SK-N-SH treated with all-trans-retinoic acid at 6 μM for 48 hours (cell line): Measurements from ENCODE around the gene SIGLEC6.

Experiments
- ATAC-seq: fragments of 200-7000 bp; cut with Tn5 transposase; 3 replicates; pipeline ENCODE4 v1.9.1; 2020; ENCODE audit warnings: mild to moderate bottlenecking, moderate library complexity
- ARNTL ChIP-seq: fragments of 450-650 bp; formaldehyde crosslinking; IDR thresholded peaks from 2 replicates; pipeline ENCODE4 v1.5.0; 2020; ENCODE audit warnings: low read depth, mild to moderate bottlenecking, moderate library complexity, borderline replicate concordance
- BACH2 ChIP-seq: fragments of 250-450 bp; sonication (Bioruptor Pico); IDR thresholded peaks from 2 replicates; pipeline ENCODE4 v1.9.0; 2021; ENCODE audit warnings: mild to moderate bottlenecking, borderline replicate concordance
- CREB5 ChIP-seq: fragments of 250-450 bp; sonication (Bioruptor Pico); IDR thresholded peaks from 2 replicates; pipeline ENCODE4 v1.5.1; 2020; ENCODE audit warnings: low read depth, mild to moderate bottlenecking, moderate library complexity
- CSDC2 ChIP-seq: fragments of 250-450 bp; sonication (Bioruptor Pico); IDR thresholded peaks from 2 replicates; pipeline ENCODE4 v1.5.0; 2020; ENCODE audit warnings: mild to moderate bottlenecking, moderate library complexity
- ESRRG ChIP-seq: fragments of 250-450 bp; sonication (Bioruptor Pico); IDR thresholded peaks from 2 replicates; pipeline ENCODE4 v1.6.1; 2021; ENCODE audit warnings: mild to moderate bottlenecking
- GLIS3 ChIP-seq: fragments of 250-450 bp; sonication (Bioruptor Pico); IDR thresholded peaks from 2 replicates; pipeline ENCODE4 v1.5.0; 2020; ENCODE audit warnings: mild to moderate bottlenecking, moderate library complexity
- ISL1 ChIP-seq: fragments of 250-450 bp; sonication (Bioruptor Pico); IDR thresholded peaks from 2 replicates; pipeline ENCODE4 v2.1.2; 2022; ENCODE audit warnings: mild to moderate bottlenecking, moderate library complexity
- OSR1 ChIP-seq: fragments of 250-450 bp; sonication (Bioruptor Pico); IDR thresholded peaks from 2 replicates; pipeline ENCODE4 v1.8.0; 2022; ENCODE audit warnings: moderate library complexity, mild to moderate bottlenecking, inconsistent platforms
- POU6F1 ChIP-seq: fragments of 250-450 bp; sonication (Bioruptor Pico); IDR thresholded peaks from 2 replicates; pipeline ENCODE4 v1.8.0; 2021; ENCODE audit warnings: low read depth, mild to moderate bottlenecking, moderate library complexity, borderline replicate concordance
- PPARA ChIP-seq: fragments of 250-450 bp; sonication (Bioruptor Pico); IDR thresholded peaks from 2 replicates; pipeline ENCODE4 v1.5.0; 2020; ENCODE audit warnings: mild to moderate bottlenecking, borderline replicate concordance
- SNAI2 ChIP-seq: fragments of 250-450 bp; sonication (Bioruptor Pico); IDR thresholded peaks from 2 replicates; pipeline ENCODE4 v1.5.0; 2020; ENCODE audit warnings: mild to moderate bottlenecking, moderate library complexity
- TCF4 ChIP-seq: fragments of 250-450 bp; sonication (Bioruptor Pico); IDR thresholded peaks from 2 replicates; pipeline ENCODE4 v1.8.0; 2021; ENCODE audit warnings: mild to moderate bottlenecking, moderate library complexity, borderline replicate concordance
- TOX ChIP-seq: fragments of 250-450 bp; sonication (Bioruptor Pico); IDR thresholded peaks from 2 replicates; pipeline ENCODE4 v1.8.0; 2021; ENCODE audit warnings: mild to moderate bottlenecking, moderate library complexity, borderline replicate concordance
- TSHZ2 ChIP-seq: fragments of 250-450 bp; sonication (Bioruptor Pico); IDR thresholded peaks from 2 replicates; pipeline ENCODE4 v1.5.0; 2020; ENCODE audit warnings: mild to moderate bottlenecking, moderate library complexity
- ZC3H10 ChIP-seq: fragments of 250-450 bp; sonication (Bioruptor Pico); IDR thresholded peaks from 2 replicates; pipeline ENCODE4 v1.5.1; 2021; ENCODE audit warnings: mild to moderate bottlenecking, moderate library complexity
- ZFP3 ChIP-seq: fragments of 250-450 bp; sonication (Bioruptor Pico); IDR thresholded peaks from 2 replicates; pipeline ENCODE4 v1.5.0; 2020; ENCODE audit warnings: mild to moderate bottlenecking, moderate library complexity
- ZFP30 ChIP-seq: fragments of 450-650 bp; formaldehyde crosslinking; IDR thresholded peaks from 2 replicates; pipeline ENCODE4 v1.5.0; 2022; ENCODE audit warnings: mild to moderate bottlenecking, moderate library complexity
- ZNF565 ChIP-seq: fragments of 450-650 bp; formaldehyde crosslinking; conservative IDR thresholded peaks from 2 replicates; pipeline ENCODE4 v1.5.0; 2020; ENCODE audit warnings: low read depth, mild to moderate bottlenecking, moderate library complexity
- ZNF70 ChIP-seq: fragments of 450-650 bp; formaldehyde crosslinking; IDR thresholded peaks from 2 replicates; pipeline ENCODE4 v1.5.0; 2020; ENCODE audit warnings: mild to moderate bottlenecking, moderate library complexity
- ZNF8 ChIP-seq: fragments of 450-650 bp; formaldehyde crosslinking; IDR thresholded peaks from 2 replicates; pipeline ENCODE4 v1.5.0; 2020; ENCODE audit warnings: mild to moderate bottlenecking, moderate library complexity
- TF ChIP-seq, protein P1 (sequence below): fragments of 250-450 bp; sonication (Bioruptor Pico); IDR thresholded peaks from 2 replicates; pipeline ENCODE4 v1.8.0; 2020; ENCODE audit warnings: mild to moderate bottlenecking, moderate library complexity, borderline replicate concordance

The SIGLEC6 gene

DNA sequence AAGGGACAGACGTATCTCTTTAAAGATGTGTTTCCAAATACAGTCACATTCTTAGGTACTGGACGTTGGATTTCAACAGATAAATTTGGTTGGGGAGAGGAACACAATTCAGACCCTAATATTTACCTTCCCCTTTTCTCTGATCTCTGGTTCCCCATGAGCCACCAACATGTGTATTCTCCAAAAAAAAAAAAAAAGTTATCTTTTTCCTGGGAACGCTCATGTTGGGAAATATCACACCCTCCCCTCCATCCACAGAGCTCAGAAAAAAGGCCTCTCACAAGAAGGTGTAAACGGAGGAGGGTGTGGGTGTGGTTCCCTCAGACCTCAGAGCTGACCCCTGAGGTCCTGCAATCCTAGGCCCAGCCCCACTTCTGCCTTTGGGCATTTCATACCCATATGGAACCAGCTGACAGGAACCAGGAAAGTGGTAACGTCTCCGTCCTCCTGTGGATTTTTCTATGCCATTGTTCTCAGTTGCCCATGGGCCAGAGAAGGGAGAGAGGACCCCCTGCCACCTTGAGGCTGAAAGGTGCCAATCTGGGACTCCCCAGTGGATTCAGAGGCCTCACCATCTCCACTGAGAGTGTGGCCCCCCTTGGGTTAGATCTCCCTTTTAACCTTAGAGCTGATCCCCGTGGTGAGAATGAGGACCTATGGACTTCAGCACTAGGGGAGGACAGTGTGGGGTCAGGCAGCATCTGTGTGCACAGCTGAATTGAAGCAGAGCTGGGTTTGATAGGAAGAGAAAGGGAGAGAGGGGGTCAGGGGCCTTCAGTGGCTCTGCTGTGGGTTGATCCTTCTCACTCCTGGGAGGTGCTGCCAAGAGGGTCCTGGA lies 21.4 kb downstream of the SIGLEC6 start:
- no peak for ATAC-seq
- TF ChIP-seq CREB5 (CRISPR knock-in tag) (no peak), BACH2 (no peak), ZFP30 (CRISPR knock-in tag) (no peak), ZNF565 (CRISPR knock-in tag) (no peak), ZFP3 (CRISPR knock-in tag) (no peak), PPARA (CRISPR knock-in tag) (no peak), ZC3H10 (CRISPR knock-in tag) (no peak), ESRRG (CRISPR knock-in tag) (no peak), POU6F1 (no peak), SNAI2 (CRISPR knock-in tag) (no peak)
- TF ChIP-seq, protein P1, sequence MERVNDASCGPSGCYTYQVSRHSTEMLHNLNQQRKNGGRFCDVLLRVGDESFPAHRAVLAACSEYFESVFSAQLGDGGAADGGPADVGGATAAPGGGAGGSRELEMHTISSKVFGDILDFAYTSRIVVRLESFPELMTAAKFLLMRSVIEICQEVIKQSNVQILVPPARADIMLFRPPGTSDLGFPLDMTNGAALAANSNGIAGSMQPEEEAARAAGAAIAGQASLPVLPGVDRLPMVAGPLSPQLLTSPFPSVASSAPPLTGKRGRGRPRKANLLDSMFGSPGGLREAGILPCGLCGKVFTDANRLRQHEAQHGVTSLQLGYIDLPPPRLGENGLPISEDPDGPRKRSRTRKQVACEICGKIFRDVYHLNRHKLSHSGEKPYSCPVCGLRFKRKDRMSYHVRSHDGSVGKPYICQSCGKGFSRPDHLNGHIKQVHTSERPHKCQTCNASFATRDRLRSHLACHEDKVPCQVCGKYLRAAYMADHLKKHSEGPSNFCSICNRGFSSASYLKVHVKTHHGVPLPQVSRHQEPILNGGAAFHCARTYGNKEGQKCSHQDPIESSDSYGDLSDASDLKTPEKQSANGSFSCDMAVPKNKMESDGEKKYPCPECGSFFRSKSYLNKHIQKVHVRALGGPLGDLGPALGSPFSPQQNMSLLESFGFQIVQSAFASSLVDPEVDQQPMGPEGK (CRISPR knock-in tag): no peak

- TF ChIP-seq OSR1 (CRISPR knock-in tag): no peak
- no peak for TF ChIP-seq ARNTL (CRISPR knock-in tag)
- no peak for TF ChIP-seq ZFP3 (CRISPR knock-in tag)
- TF ChIP-seq GLIS3 (CRISPR knock-in tag): no peak
- no peak for TF ChIP-seq TSHZ2 (CRISPR knock-in tag)
- no peak for TF ChIP-seq ZNF8 (CRISPR knock-in tag)
- no peak for TF ChIP-seq TOX (CRISPR knock-in tag)
- TF ChIP-seq ZNF565 (CRISPR knock-in tag): no peak
- TF ChIP-seq ESRRG (CRISPR knock-in tag): no peak
- TF ChIP-seq PPARA (CRISPR knock-in tag): no peak
- no peak for TF ChIP-seq BACH2
- no peak for TF ChIP-seq CSDC2 (CRISPR knock-in tag)
- no peak for TF ChIP-seq TCF4 (CRISPR knock-in tag)
- TF ChIP-seq POU6F1: no peak
- no peak for TF ChIP-seq ZNF70
- no peak for TF ChIP-seq ISL1
- TF ChIP-seq, protein P1 (CRISPR knock-in tag): no peak
- TF ChIP-seq ZFP30 (CRISPR knock-in tag): no peak
- TF ChIP-seq CREB5 (CRISPR knock-in tag): no peak
- no peak for ATAC-seq
Observed at GRCh38 chr19:51508059-51508733, 23.3 kb downstream of the SIGLEC6 start.
